Loucy (cell line): ENCODE measurements around the gene EIF2B4.

Source experiments
- EZH2phosphoT487 ChIP-seq: fragments of 200-600 bp; IDR thresholded peaks from 2 replicates; pipeline ENCODE4 v1.6.1; 2018; ENCODE audit warnings: antibody characterized with exemption, mild to moderate bottlenecking, moderate library complexity, borderline replicate concordance
- TF ChIP-seq, protein P1 (sequence below): fragments of 200-600 bp; sonication (generic); conservative IDR thresholded peaks from 2 replicates; pipeline ENCODE4 v1.5.1; 2014; ENCODE audit warnings: mild to moderate bottlenecking, antibody characterized with exemption, low read length

GRCh38 chr2:27336173-27336572 lies 34.0 kb downstream of the EIF2B4 start:
- TF ChIP-seq, protein P1, sequence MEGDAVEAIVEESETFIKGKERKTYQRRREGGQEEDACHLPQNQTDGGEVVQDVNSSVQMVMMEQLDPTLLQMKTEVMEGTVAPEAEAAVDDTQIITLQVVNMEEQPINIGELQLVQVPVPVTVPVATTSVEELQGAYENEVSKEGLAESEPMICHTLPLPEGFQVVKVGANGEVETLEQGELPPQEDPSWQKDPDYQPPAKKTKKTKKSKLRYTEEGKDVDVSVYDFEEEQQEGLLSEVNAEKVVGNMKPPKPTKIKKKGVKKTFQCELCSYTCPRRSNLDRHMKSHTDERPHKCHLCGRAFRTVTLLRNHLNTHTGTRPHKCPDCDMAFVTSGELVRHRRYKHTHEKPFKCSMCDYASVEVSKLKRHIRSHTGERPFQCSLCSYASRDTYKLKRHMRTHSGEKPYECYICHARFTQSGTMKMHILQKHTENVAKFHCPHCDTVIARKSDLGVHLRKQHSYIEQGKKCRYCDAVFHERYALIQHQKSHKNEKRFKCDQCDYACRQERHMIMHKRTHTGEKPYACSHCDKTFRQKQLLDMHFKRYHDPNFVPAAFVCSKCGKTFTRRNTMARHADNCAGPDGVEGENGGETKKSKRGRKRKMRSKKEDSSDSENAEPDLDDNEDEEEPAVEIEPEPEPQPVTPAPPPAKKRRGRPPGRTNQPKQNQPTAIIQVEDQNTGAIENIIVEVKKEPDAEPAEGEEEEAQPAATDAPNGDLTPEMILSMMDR: no peak
- no peak for TF ChIP-seq EZH2phosphoT487
